IMR-90 (cell line): ENCODE measurements around the gene ACP1. TPM values are rescaled to one million over a fixed set of nuclear protein-coding genes. Genes with fewer than 3 reads are reported as not detected.

Experiments
- ATAC-seq: fragments of 200-7000 bp; cut with Tn5 transposase; 2 replicates; pipeline ENCODE4 v1.9.1; 2020; ENCODE audit warnings: low read depth, mild to moderate bottlenecking, moderate library complexity
- BruUV-seq: library from RNA; stranded (reverse); fragments of 400-500 nt; replicated peaks from 2 replicates; lab custom pipeline; 2021; lab: Mats Ljungman, UMichigan
- CTCF ChIA-PET: fragments of 300-600 bp; formaldehyde crosslinking; extraction: SDS; loops from one replicate; lab custom pipeline; 2021; ENCODE audit warnings: antibody characterized with exemption; lab: Yijun Ruan, JAX
- POLR2A ChIA-PET: fragments of 300-600 bp; sonication (Branson Sonifier 250); formaldehyde crosslinking; loops from one replicate; lab custom pipeline; 2022; ENCODE audit warnings: antibody characterized with exemption; ENCODE audit not compliant: unreplicated experiment; lab: Charles Lee
- DNase-seq: peaks from one replicate; pipeline ENCODE4 v3.0.0; 2013
- H2AFZ ChIP-seq: replicated peaks from 2 replicates; pipeline ENCODE3; 2013; ENCODE audit warnings: low read length, mild to moderate bottlenecking; ENCODE audit not compliant: poor library complexity
- H2AK5ac ChIP-seq: 2 replicates; pipeline ENCODE4 v1.6.1; 2013; ENCODE audit warnings: low read depth, low read length, inconsistent platforms
- H2AK9ac ChIP-seq: replicated peaks from 2 replicates; pipeline ENCODE3; 2013; ENCODE audit warnings: mild to moderate bottlenecking, low read depth, low read length, moderate library complexity; ENCODE audit not compliant: poor library complexity
- H2BK120ac ChIP-seq: 2 replicates; pipeline ENCODE4 v1.6.1; 2013; ENCODE audit warnings: low read depth, low read length, inconsistent platforms
- H2BK15ac ChIP-seq: 3 replicates; pipeline ENCODE4 v1.6.1; 2013; ENCODE audit warnings: low read depth, low read length, inconsistent platforms
- H2BK20ac ChIP-seq: 2 replicates; pipeline ENCODE4 v1.6.1; 2013; ENCODE audit warnings: low read depth, mild to moderate bottlenecking, inconsistent platforms, low read length, moderate library complexity
- H2BK5ac ChIP-seq: 2 replicates; pipeline ENCODE4 v1.6.1; 2013; ENCODE audit warnings: mild to moderate bottlenecking, low read depth, low read length, inconsistent platforms; ENCODE audit not compliant: poor library complexity, severe bottlenecking
- H3K14ac ChIP-seq: replicated peaks from 2 replicates; pipeline ENCODE4 v1.6.1; 2013; ENCODE audit warnings: low read depth, low read length, inconsistent platforms
- H3K18ac ChIP-seq: 2 replicates; pipeline ENCODE4 v1.6.1; 2013; ENCODE audit warnings: low read depth, low read length, control low read depth
- H3K23ac ChIP-seq: 2 replicates; pipeline ENCODE4 v1.6.1; 2013; ENCODE audit warnings: low read depth, low read length, inconsistent platforms
- H3K27ac ChIP-seq: 2 replicates; pipeline ENCODE4 v1.5.1; 2013; ENCODE audit warnings: mild to moderate bottlenecking, control low read depth, low read length; ENCODE audit not compliant: insufficient read depth
- H3K27me3 ChIP-seq: 2 replicates; pipeline ENCODE4 v1.6.1; 2013; ENCODE audit warnings: low read length; ENCODE audit not compliant: control insufficient read depth, insufficient read depth
- H3K36me3 ChIP-seq: 2 replicates; pipeline ENCODE4 v1.6.1; 2013; ENCODE audit warnings: low read length, mixed read lengths; ENCODE audit not compliant: control insufficient read depth, insufficient read depth
- H3K4ac ChIP-seq: 2 replicates; pipeline ENCODE4 v1.6.1; 2013; ENCODE audit warnings: low read depth, low read length, inconsistent platforms
- H3K4me1 ChIP-seq: 2 replicates; pipeline ENCODE4 v1.6.1; 2013; ENCODE audit warnings: low read length, mixed read lengths; ENCODE audit not compliant: control insufficient read depth, insufficient read depth
- H3K4me2 ChIP-seq: 2 replicates; pipeline ENCODE4 v1.6.1; 2013; ENCODE audit warnings: low read depth, mild to moderate bottlenecking, control low read depth, low read length, moderate library complexity
- H3K4me3 ChIP-seq: 2 replicates; pipeline ENCODE4 v1.5.1; 2013; ENCODE audit warnings: low read depth, mild to moderate bottlenecking, control low read depth, low read length, moderate library complexity; ENCODE audit not compliant: insufficient read depth
- H3K56ac ChIP-seq: 2 replicates; pipeline ENCODE4 v1.6.1; 2013; ENCODE audit warnings: low read length, inconsistent platforms; ENCODE audit not compliant: insufficient read depth; ENCODE audit errors: extremely low read depth
- H3K79me1 ChIP-seq, 2 experiments: 2 replicates each; pipeline ENCODE4 v1.6.1; 2013; ENCODE audit warnings: low read length in 2 of 2, inconsistent platforms in 1 of 2, low read depth in 1 of 2
- H3K9ac ChIP-seq: 2 replicates; pipeline ENCODE4 v1.6.1; 2013; ENCODE audit warnings: low read depth, low read length, control low read depth
- H3K9me1 ChIP-seq: 2 replicates; pipeline ENCODE4 v1.6.1; 2013; ENCODE audit warnings: low read length, inconsistent platforms; ENCODE audit not compliant: insufficient read depth
- H3K9me3 ChIP-seq: 2 replicates; pipeline ENCODE4 v1.6.1; 2013; ENCODE audit warnings: low read length; ENCODE audit not compliant: control insufficient read depth, insufficient read depth
- H4K20me1 ChIP-seq: 2 replicates; pipeline ENCODE4 v1.6.1; 2013; ENCODE audit warnings: low read length, inconsistent platforms; ENCODE audit not compliant: insufficient read depth
- H4K5ac ChIP-seq: 2 replicates; pipeline ENCODE4 v1.6.1; 2013; ENCODE audit warnings: mild to moderate bottlenecking, low read depth, low read length, control low read depth
- H4K8ac ChIP-seq, 2 experiments: 2 replicates each; pipeline ENCODE4 v1.6.1; 2013; ENCODE audit warnings: low read depth in 2 of 2, low read length in 2 of 2, control low read depth in 1 of 2, inconsistent platforms in 1 of 2
- H4K91ac ChIP-seq: 2 replicates; pipeline ENCODE4 v1.6.1; 2013; ENCODE audit warnings: low read depth, low read length, inconsistent platforms; ENCODE audit not compliant: insufficient read depth
- CHD1 ChIP-seq: IDR thresholded peaks from 2 replicates; pipeline ENCODE4 v1.6.1; 2012; ENCODE audit warnings: low read depth, low read length, improper control_type of control experiment
- RCOR1 ChIP-seq: IDR thresholded peaks from 2 replicates; pipeline ENCODE4 v1.6.1; 2012; ENCODE audit warnings: mild to moderate bottlenecking, low read length, improper control_type of control experiment; ENCODE audit not compliant: insufficient replicate concordance
- RFX5 ChIP-seq: IDR thresholded peaks from 2 replicates; pipeline ENCODE4 v1.8.0; 2012; ENCODE audit warnings: low read depth, mild to moderate bottlenecking, low read length, moderate library complexity
- WGBS, 2 experiments: methylation state at CpG; one replicate each; pipeline versions ENCODE4 v1.1.5 to v1.1.7; 2013; ENCODE audit warnings: missing lambda C conversion rate in 2 of 2; ENCODE audit not compliant: insufficient read length in 1 of 2; ENCODE audit errors: extremely low coverage in 2 of 2; 5-methylcytosine and 5-hydroxymethylcytosine counted together
- dilution Hi-C: fragments of 300-500 bp; cut with HindIII; formaldehyde crosslinking; loops from one replicate; pipeline ENCODE4 v1.14.3; 2018; ENCODE audit warnings: low sequenced_read_pairs; ENCODE audit not compliant: unreplicated experiment
- in situ Hi-C: fragments of 300-500 bp; cut with MboI; formaldehyde crosslinking; loops from 3 replicates; pipeline ENCODE4 v1.14.3; 2019; ENCODE audit warnings: low sequenced_read_pairs, inconsistent platforms, mixed read lengths
- intact Hi-C: fragments of 100-400 bp; cut with micrococcal nuclease; formaldehyde crosslinking; loops from 2 replicates; pipeline ENCODE4 v1.10.0; 2022
- polyA plus RNA-seq, 3 experiments: library from polyadenylated mRNA; depleted of rRNA; stranded (reverse); fragments of >200 nt; gene quantifications; 2 replicates each; pipeline ENCODE4 v1.2.3, GENCODE V29; 2012; ENCODE audit warnings: low replicate concordance in 1 of 3
- total RNA-seq: library from RNA; depleted of rRNA; stranded (reverse); fragments of >200 nt; gene quantifications from 2 replicates; pipeline ENCODE4 v1.2.3, GENCODE V29; 2012

The ACP1 gene
- total and polyA plus RNA-seq, 2 of the 4 experiments (the other 2 are of a cell fraction) = 85.7 to 104 TPM

DNA sequence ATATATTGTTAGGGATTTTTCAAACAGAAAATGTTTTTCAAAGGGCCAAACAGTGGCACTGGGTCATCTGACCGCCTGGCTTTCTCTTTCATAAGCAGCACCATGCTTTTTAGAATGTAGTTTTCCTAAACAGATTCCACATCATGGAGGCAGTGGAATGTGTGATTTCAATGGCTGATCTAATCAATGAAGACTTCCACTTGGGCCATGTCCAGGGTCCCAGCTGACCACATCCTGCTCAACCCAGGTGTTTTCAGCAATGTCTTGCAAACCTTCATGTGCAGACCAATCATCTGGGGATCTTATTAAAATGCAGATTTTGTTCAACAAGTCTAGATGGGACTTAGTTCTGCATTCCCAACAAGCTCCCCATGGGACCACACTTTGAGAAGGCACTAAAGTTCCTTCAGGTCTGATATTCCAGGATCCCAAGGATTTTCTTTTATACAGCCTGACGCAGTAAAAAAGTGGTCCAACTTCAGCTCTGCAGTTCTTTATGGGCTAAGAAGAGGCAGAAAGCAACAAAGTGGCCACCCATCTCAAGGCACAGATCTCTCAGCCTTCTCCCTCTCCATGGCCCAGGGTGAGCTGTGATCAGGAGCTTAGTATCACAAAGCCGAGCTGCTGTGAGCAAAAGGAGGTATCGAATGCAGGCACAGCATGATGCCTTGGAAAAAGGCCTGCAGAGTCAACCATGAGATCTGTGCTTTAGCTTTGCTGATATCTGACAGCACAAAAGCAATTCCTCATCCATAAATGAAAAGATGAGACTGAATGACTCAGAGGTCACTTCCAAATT, 19.4 kb downstream of the ACP1 start (continued):
- TF ChIP-seq CHD1 = no peak

DNA sequence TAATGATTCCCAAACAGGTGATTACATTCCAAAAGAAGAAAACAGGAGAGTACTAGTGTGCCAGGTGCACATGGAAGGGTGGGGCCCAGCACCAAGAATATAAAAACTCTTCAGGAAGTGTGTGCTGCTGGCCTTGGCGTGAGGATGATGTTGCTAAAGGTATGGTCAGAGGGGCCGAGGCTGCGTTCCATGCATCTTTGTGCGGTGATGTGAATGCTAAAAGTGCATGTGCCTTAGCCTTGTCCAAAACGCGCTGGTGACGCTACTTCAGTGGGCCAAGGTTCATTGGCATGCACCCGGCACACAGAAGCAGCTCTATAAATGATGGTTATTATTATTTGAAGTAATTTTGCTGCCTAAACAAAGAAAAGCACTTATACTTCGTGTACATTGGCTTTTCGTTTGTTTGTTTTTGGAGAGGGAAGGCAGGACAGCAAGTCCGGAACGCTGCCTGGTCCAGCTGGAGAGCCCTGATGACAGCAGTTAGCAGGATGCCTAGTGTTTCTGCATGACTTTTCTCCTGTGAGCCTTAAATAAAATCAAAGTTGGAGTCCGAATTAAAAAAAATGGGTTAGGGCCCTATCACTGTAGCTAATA, 20.2 kb downstream of the ACP1 start:
- no peak overlapping the region for H3K9ac ChIP-seq
- intact Hi-C loops = loop anchor here (2.0 kb wide), 1 partner anchor 24 kb away; no protein-coding TSS in a partner anchor
- 60% methylated on average over 4 of the region's 13 CpGs; no CpG with 5 or more reads in 1 of the 2 experiments for WGBS, 2 experiments

More for the DNA sequence above, 20.2 kb downstream of the ACP1 start:
- H3K4me1 ChIP-seq = peaks cover 11% of the 10 kb centered on the region
- POLR2A ChIA-PET = interaction anchor here (0.7 kb wide), 1 partner anchor 21 kb away, joined by 3 read pairs; no protein-coding TSS in a partner anchor
- peaks cover 12% of the 10 kb centered on the region for H3K36me3 ChIP-seq
- H3K27me3 ChIP-seq = peaks cover 24% of the 10 kb centered on the region
- H4K20me1 ChIP-seq = no peaks in the 10 kb centered on the region
- ATAC-seq (peak; percentile 11), DNase-seq (no peak)
- peak overlapping the region; percentile 17; the same call in 1 of the 2 replicates for H3K18ac ChIP-seq
- H3K4ac ChIP-seq = no peak overlapping the region
- no peak overlapping the region for H2BK15ac ChIP-seq
- H3K4me2 ChIP-seq = no peak overlapping the region
- no peak overlapping the region for H4K5ac ChIP-seq
- dilution Hi-C loops (no loop called here), in situ Hi-C loops (no loop called here)
- no peak overlapping the region for H3K56ac ChIP-seq
- H2BK20ac ChIP-seq = no peak overlapping the region
- no peak overlapping the region for H2BK5ac ChIP-seq
- H3K9me3 ChIP-seq = no peaks in the 10 kb centered on the region
- peaks cover 9% of the 10 kb centered on the region; the same call in 1 of the 2 replicates for H3K9me1 ChIP-seq
- no TSS peak for BruUV-seq
- peaks cover 0 to 4% of the 10 kb centered on the region in 2 experiments; a peak in 1 of 4 replicates for H3K79me1 ChIP-seq
- TF ChIP-seq RFX5 (no peak), RCOR1 (no peak)
- H3K4me3 ChIP-seq = no peak overlapping the region
- H2BK120ac ChIP-seq = no peak overlapping the region
- no peak overlapping the region for H3K14ac ChIP-seq
- H3K23ac ChIP-seq = no peak overlapping the region
- H4K8ac ChIP-seq = no peak overlapping the region
- H2AFZ ChIP-seq = no peak overlapping the region
- CTCF ChIA-PET = no interaction called here
- no peak overlapping the region for H3K27ac ChIP-seq
- H2AK5ac ChIP-seq = no peak overlapping the region
- H4K91ac ChIP-seq = no peak overlapping the region
- H2AK9ac ChIP-seq = peak overlapping the region; percentile 49
